ENCODE results near the gene EIF2B1.

DNA sequence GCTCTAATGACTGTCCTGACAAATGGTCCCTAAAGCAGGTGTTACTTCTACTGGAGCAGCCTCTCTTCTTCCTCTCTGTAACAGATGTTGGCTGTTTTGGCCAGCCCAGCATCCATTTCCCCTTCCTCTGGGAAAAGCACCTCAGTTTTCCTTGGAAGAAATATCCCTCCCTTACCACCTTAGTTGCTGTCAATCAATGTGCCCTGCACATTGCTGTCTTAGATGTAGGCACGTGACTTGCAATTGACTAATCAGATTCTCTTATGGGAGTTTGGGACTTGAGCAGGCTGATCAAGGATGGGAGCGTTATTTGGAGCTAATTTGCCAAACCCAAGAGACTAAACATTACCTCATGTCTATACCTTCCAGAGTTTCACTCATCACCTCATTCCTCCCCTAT, 61.1 kb downstream of the EIF2B1 start:
- TF ChIP-seq, protein P1, sequence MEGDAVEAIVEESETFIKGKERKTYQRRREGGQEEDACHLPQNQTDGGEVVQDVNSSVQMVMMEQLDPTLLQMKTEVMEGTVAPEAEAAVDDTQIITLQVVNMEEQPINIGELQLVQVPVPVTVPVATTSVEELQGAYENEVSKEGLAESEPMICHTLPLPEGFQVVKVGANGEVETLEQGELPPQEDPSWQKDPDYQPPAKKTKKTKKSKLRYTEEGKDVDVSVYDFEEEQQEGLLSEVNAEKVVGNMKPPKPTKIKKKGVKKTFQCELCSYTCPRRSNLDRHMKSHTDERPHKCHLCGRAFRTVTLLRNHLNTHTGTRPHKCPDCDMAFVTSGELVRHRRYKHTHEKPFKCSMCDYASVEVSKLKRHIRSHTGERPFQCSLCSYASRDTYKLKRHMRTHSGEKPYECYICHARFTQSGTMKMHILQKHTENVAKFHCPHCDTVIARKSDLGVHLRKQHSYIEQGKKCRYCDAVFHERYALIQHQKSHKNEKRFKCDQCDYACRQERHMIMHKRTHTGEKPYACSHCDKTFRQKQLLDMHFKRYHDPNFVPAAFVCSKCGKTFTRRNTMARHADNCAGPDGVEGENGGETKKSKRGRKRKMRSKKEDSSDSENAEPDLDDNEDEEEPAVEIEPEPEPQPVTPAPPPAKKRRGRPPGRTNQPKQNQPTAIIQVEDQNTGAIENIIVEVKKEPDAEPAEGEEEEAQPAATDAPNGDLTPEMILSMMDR (IDR thresholded peaks at IDR 0.05; ENCODE audit: low read depth, low read length), result no peak
- no peak for TF ChIP-seq POLR2A (IDR thresholded peaks at IDR 0.05; ENCODE audit: extremely low read depth, insufficient read length)

Data from NB4 (cell line).